Measurements from ENCODE around the gene FAM3B.

- TF ChIP-seq CTCF (IDR thresholded peaks at IDR 0.05 in 4 of 5, conservative IDR thresholded peaks at IDR 0.05 in 1 of 5) (no peak), POLR2A (IDR thresholded peaks at IDR 0.05) (no peak)
Observed at GRCh38 chr21:41277196-41277595, 39.4 kb upstream of the FAM3B start.

All from gastrocnemius medialis (tissue), 4 donors.